Liver (tissue), 9 donors: ENCODE measurements around the gene ST7. TPM values are rescaled to one million over a fixed set of nuclear protein-coding genes. Genes with fewer than 3 reads are reported as not detected.

Experiments
- DNase-seq: peaks from one replicate; pipeline ENCODE4 v3.0.0-alpha.2; 2017; ENCODE audit warnings: low spot score
- H3K27ac ChIP-seq, 2 donors: one replicate each; pipeline ENCODE4 v1.7.0; 2013; ENCODE audit warnings: inconsistent platforms in 2 of 2, low read length in 2 of 2, control low read depth in 1 of 2, low read depth in 1 of 2, mild to moderate bottlenecking in 1 of 2
- H3K27me3 ChIP-seq, 4 donors: one replicate each; pipeline versions ENCODE4 v1.6.1 to v1.7.0; 2013; ENCODE audit warnings: low read length in 3 of 4, inconsistent platforms in 1 of 4, mild to moderate bottlenecking in 1 of 4, moderate library complexity in 1 of 4; ENCODE audit not compliant: control insufficient read depth in 4 of 4, insufficient read depth in 4 of 4
- H3K36me3 ChIP-seq, 4 donors: one replicate each; pipeline versions ENCODE4 v1.6.1 to v1.7.0; 2013; ENCODE audit warnings: low read length in 3 of 4, mild to moderate bottlenecking in 3 of 4, low read depth in 1 of 4, moderate library complexity in 1 of 4; ENCODE audit not compliant: control insufficient read depth in 4 of 4, insufficient read depth in 3 of 4
- H3K4me1 ChIP-seq, 4 donors: one replicate each; pipeline versions ENCODE4 v1.6.1 to v1.7.0; 2013; ENCODE audit warnings: low read length in 3 of 4, mild to moderate bottlenecking in 3 of 4, moderate library complexity in 1 of 4; ENCODE audit not compliant: control insufficient read depth in 4 of 4, insufficient read depth in 4 of 4
- H3K4me3 ChIP-seq, 3 donors: one replicate each; pipeline versions ENCODE4 v1.6.1 to v1.7.0; 2013; ENCODE audit warnings: low read length in 3 of 3, control low read depth in 1 of 3, low read depth in 1 of 3, mild to moderate bottlenecking in 1 of 3
- H3K9ac ChIP-seq, 2 donors: one replicate each; pipeline ENCODE4 v1.7.0; 2013; ENCODE audit warnings: low read length in 2 of 2, mild to moderate bottlenecking in 2 of 2, moderate library complexity in 2 of 2, control low read depth in 1 of 2, low read depth in 1 of 2
- H3K9me3 ChIP-seq, 4 donors: one replicate each; pipeline versions ENCODE4 v1.6.1 to v1.7.0; 2013; ENCODE audit warnings: low read length in 3 of 4; ENCODE audit not compliant: control insufficient read depth in 4 of 4
- ATF3 ChIP-seq: IDR thresholded peaks from 2 replicates; pipeline ENCODE4 v1.6.1; 2016; ENCODE audit warnings: antibody characterized with exemption
- CTCF ChIP-seq: fragments of 150-350 bp; IDR thresholded peaks from 2 replicates; pipeline ENCODE4 v1.5.1; 2017; ENCODE audit warnings: improper control_type of control experiment, low read depth, low read length; ENCODE audit not compliant: missing input control
- EGR1 ChIP-seq, 2 donors: IDR thresholded peaks; 2 replicates each; pipeline ENCODE4 v1.6.1; 2016 to 2018; ENCODE audit warnings: antibody characterized with exemption in 2 of 2, low read depth in 2 of 2
- HNF4A ChIP-seq, 2 donors: conservative IDR thresholded peaks; 2 replicates each; pipeline ENCODE4 v1.6.1; 2016; ENCODE audit warnings: antibody characterized with exemption in 2 of 2, mild to moderate bottlenecking in 2 of 2
- HNF4G ChIP-seq: IDR thresholded peaks from 2 replicates; pipeline ENCODE4 v1.6.1; 2016; ENCODE audit warnings: antibody characterized with exemption
- NR2F2 ChIP-seq: IDR thresholded peaks from 2 replicates; pipeline ENCODE4 v1.6.1; 2016; ENCODE audit warnings: antibody characterized with exemption
- RAD21 ChIP-seq, 2 donors: IDR thresholded peaks; 2 replicates each; pipeline ENCODE4 v1.6.1; 2016; ENCODE audit warnings: antibody characterized with exemption in 2 of 2, mild to moderate bottlenecking in 2 of 2
- RXRA ChIP-seq, 2 donors: IDR thresholded peaks; 2 replicates each; pipeline ENCODE4 v1.6.1; 2017 to 2018; ENCODE audit warnings: antibody characterized with exemption in 2 of 2, mild to moderate bottlenecking in 1 of 2
- TAF1 ChIP-seq: conservative IDR thresholded peaks from 2 replicates; pipeline ENCODE4 v1.6.1; 2016; ENCODE audit warnings: antibody characterized with exemption, mild to moderate bottlenecking
- YY1 ChIP-seq: IDR thresholded peaks from 2 replicates; pipeline ENCODE4 v1.6.1; 2016; ENCODE audit warnings: antibody characterized with exemption, mild to moderate bottlenecking
- ZBTB33 ChIP-seq: IDR thresholded peaks from 2 replicates; pipeline ENCODE4 v1.6.1; 2016; ENCODE audit warnings: antibody characterized with exemption
- WGBS: extraction: QIAGEN DNeasy Blood & Tissue Kit; methylation state at CpG from one replicate; pipeline ENCODE4 v1.1.7; 2013; 5-methylcytosine and 5-hydroxymethylcytosine counted together
- polyA plus RNA-seq, 2 donors: library from polyadenylated mRNA; stranded (reverse) in 1 of 2; unstranded in 1 of 2; fragments of 200-250 nt in 1 of 2; fragments of >200 nt in 1 of 2; fragmentation: Nextera tagmentation in 1 of 2; extraction: Ambion mirVana in 1 of 2; gene quantifications; one replicate each; pipeline versions ENCODE4 v1.2.1 to v1.2.3, GENCODE V29; 2013 to 2015
- total RNA-seq, 2 donors: library from RNA; depleted of rRNA; stranded (reverse); fragments of >200 nt; gene quantifications; one replicate each; pipeline ENCODE4 v1.2.3, GENCODE V29; 2014
- TF ChIP-seq, protein P1 (sequence below): IDR thresholded peaks from 2 replicates; pipeline ENCODE4 v1.6.1; 2016; ENCODE audit warnings: antibody characterized with exemption, mild to moderate bottlenecking
- donor health status: healthy.
- donor health status: healthy.
- donor health status: healthy.
- donor health status: healthy.
- donor health status: healthy.

The ST7 gene
- total and polyA plus RNA-seq, 4 donors = 13.5 to 30.7 (median 22.6) TPM

- Histone ChIP-seq H3K4me1 (no peaks in the 10 kb centered on the region), H3K27me3 (no peaks in the 10 kb centered on the region), H3K9ac (no peak overlapping the region), H3K27ac (no peak overlapping the region), H3K4me3 (no peak overlapping the region), H3K9me3 (no peaks in the 10 kb centered on the region), H3K36me3 (peaks cover 0 to 8% (median 1%) of the 10 kb centered on the region in 4 donors)
- no peak for DNase-seq
- TF ChIP-seq HNF4A (conservative IDR thresholded peaks at IDR 0.05) = no peak
- TF ChIP-seq YY1 = no peak
- no peak for TF ChIP-seq RXRA (IDR thresholded peaks at IDR 0.05)
- no peak for TF ChIP-seq ATF3
- TF ChIP-seq NR2F2 = no peak
- TF ChIP-seq, protein P1, sequence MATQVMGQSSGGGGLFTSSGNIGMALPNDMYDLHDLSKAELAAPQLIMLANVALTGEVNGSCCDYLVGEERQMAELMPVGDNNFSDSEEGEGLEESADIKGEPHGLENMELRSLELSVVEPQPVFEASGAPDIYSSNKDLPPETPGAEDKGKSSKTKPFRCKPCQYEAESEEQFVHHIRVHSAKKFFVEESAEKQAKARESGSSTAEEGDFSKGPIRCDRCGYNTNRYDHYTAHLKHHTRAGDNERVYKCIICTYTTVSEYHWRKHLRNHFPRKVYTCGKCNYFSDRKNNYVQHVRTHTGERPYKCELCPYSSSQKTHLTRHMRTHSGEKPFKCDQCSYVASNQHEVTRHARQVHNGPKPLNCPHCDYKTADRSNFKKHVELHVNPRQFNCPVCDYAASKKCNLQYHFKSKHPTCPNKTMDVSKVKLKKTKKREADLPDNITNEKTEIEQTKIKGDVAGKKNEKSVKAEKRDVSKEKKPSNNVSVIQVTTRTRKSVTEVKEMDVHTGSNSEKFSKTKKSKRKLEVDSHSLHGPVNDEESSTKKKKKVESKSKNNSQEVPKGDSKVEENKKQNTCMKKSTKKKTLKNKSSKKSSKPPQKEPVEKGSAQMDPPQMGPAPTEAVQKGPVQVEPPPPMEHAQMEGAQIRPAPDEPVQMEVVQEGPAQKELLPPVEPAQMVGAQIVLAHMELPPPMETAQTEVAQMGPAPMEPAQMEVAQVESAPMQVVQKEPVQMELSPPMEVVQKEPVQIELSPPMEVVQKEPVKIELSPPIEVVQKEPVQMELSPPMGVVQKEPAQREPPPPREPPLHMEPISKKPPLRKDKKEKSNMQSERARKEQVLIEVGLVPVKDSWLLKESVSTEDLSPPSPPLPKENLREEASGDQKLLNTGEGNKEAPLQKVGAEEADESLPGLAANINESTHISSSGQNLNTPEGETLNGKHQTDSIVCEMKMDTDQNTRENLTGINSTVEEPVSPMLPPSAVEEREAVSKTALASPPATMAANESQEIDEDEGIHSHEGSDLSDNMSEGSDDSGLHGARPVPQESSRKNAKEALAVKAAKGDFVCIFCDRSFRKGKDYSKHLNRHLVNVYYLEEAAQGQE = no peak
- no peak for TF ChIP-seq HNF4G
- TF ChIP-seq CTCF = no peak
- no peak for TF ChIP-seq RAD21 (IDR thresholded peaks at IDR 0.05)
- WGBS = 96% methylated on average over 2 of the region's 2 CpGs
Observed at GRCh38 chr7:117143580-117143979, 190.3 kb downstream of the ST7 start.

- no peak overlapping the region for H3K9ac ChIP-seq
- H3K9me3 ChIP-seq = no peaks in the 10 kb centered on the region
- TF ChIP-seq TAF1 (no peak), NR2F2 (no peak), YY1 (no peak), CTCF (no peak), EGR1 (IDR thresholded peaks at IDR 0.05; ENCODE audit: low read depth in 2 of 2) (no peak), ZBTB33 (no peak)
- H3K4me1 ChIP-seq = no peaks in the 10 kb centered on the region
- H3K27me3 ChIP-seq = no peaks in the 10 kb centered on the region
- DNase-seq = no peak
- H3K4me3 ChIP-seq = no peak overlapping the region
- H3K27ac ChIP-seq = no peak overlapping the region
- peaks cover 0 to 7% (median 1%) of the 10 kb centered on the region in 4 donors for H3K36me3 ChIP-seq
- 97% methylated on average over 1 of the region's 1 CpG for WGBS
Observed at GRCh38 chr7:117145333-117145732, 192.0 kb downstream of the ST7 start.
